Lung (tissue), 12 donors: ENCODE measurements around the gene DROSHA. TPM values are rescaled to one million over a fixed set of nuclear protein-coding genes. Genes with fewer than 3 reads are reported as not detected.

Source experiments
- ATAC-seq: fragments of 200-7000 bp; cut with Tn5 transposase; one replicate; pipeline ENCODE4 v1.9.1; 2020; ENCODE audit warnings: moderate number of reproducible peaks; ENCODE audit not compliant: insufficient read depth, low FRiP score
- DNase-seq, 3 donors: peaks; one replicate each; pipeline ENCODE4 v3.0.0-alpha.2; 2013 to 2017
- H3K27ac ChIP-seq, 2 donors: one replicate each; pipeline ENCODE4 v1.5.1; 2013; ENCODE audit warnings: mild to moderate bottlenecking in 2 of 2, moderate library complexity in 2 of 2, control low read depth in 1 of 2, inconsistent platforms in 1 of 2, low read depth in 1 of 2, low read length in 1 of 2
- H3K27me3 ChIP-seq, 3 donors: one replicate each; pipeline ENCODE4 v1.5.1; 2013; ENCODE audit warnings: low read length in 2 of 3; ENCODE audit not compliant: control insufficient read depth in 3 of 3, insufficient read depth in 3 of 3
- H3K36me3 ChIP-seq, 4 donors: one replicate each; pipeline ENCODE4 v1.5.1; 2013; ENCODE audit warnings: low read length in 4 of 4, mild to moderate bottlenecking in 1 of 4, moderate library complexity in 1 of 4; ENCODE audit not compliant: control insufficient read depth in 4 of 4, insufficient read depth in 4 of 4
- H3K4me1 ChIP-seq, 5 donors: one replicate each; pipeline ENCODE4 v1.5.1; 2013; ENCODE audit warnings: low read length in 5 of 5, mild to moderate bottlenecking in 2 of 5, moderate library complexity in 1 of 5; ENCODE audit not compliant: control insufficient read depth in 5 of 5, insufficient read depth in 5 of 5
- H3K4me3 ChIP-seq: one replicate; pipeline ENCODE4 v1.5.1; 2013; ENCODE audit warnings: mild to moderate bottlenecking, control low read depth, moderate library complexity
- H3K9ac ChIP-seq, 2 donors: one replicate each; pipeline ENCODE4 v1.5.1; 2013; ENCODE audit warnings: low read length in 2 of 2, control low read depth in 1 of 2; ENCODE audit not compliant: insufficient read depth in 1 of 2
- H3K9me3 ChIP-seq, 4 donors: one replicate each; pipeline ENCODE4 v1.5.1; 2013; ENCODE audit warnings: low read length in 3 of 4, mild to moderate bottlenecking in 1 of 4, moderate library complexity in 1 of 4; ENCODE audit not compliant: control insufficient read depth in 4 of 4, insufficient read depth in 3 of 4
- CTCF ChIP-seq: IDR thresholded peaks from 2 replicates; pipeline ENCODE4 v1.5.1; 2012; ENCODE audit warnings: mild to moderate bottlenecking; ENCODE audit errors: control extremely low read depth, extremely low read depth
- WGBS, 2 donors: extraction: QIAGEN DNeasy Blood & Tissue Kit; methylation state at CpG; one replicate each; pipeline ENCODE4 v1.1.7; 2013; 5-methylcytosine and 5-hydroxymethylcytosine counted together
- polyA plus RNA-seq, 2 donors: library from polyadenylated mRNA; stranded (reverse); fragments of 200-250 nt; gene quantifications; one replicate each; pipeline ENCODE4 v1.2.1, GENCODE V29; 2013
- total RNA-seq, 2 donors: library from RNA; depleted of rRNA in 1 of 2; stranded (reverse); fragments of >200 nt in 1 of 2; gene quantifications; one replicate each; pipeline ENCODE4 v1.2.1, GENCODE V29; 2014 to 2021
- donor health status: control.
- donor health status: control.
- donor health status: Bipolar disorder and iron deficiency.
- donor health status: healthy.
- donor health status: DM: yes; HTN: yes; CAD: no.

Gene DROSHA
- total and polyA plus RNA-seq, 4 donors: 16.2 to 92.0 (median 49.9) TPM

- TF ChIP-seq CTCF: no peak
- H3K36me3 ChIP-seq: peaks cover 33 to 43% (median 41%) of the 10 kb centered on the region in 4 donors
- H3K9ac ChIP-seq: no peak overlapping the region
- H3K4me3 ChIP-seq: no peak overlapping the region
- H3K4me1 ChIP-seq: no peaks in the 10 kb centered on the region
- DNase-seq (no peak), ATAC-seq (no peak)
- WGBS, 2 donors: 91 to 100% methylated on average over 2 of the region's 2 CpGs
- H3K27ac ChIP-seq: no peak overlapping the region
- no peaks in the 10 kb centered on the region for H3K9me3 ChIP-seq
- no peaks in the 10 kb centered on the region for H3K27me3 ChIP-seq
Measured at GRCh38 chr5:31496301-31496700, 35.6 kb downstream of the DROSHA start.

GRCh38 chr5:31495336-31495735 is 36.6 kb downstream of the DROSHA start:
- Histone ChIP-seq H3K4me1 (no peaks in the 10 kb centered on the region), H3K9me3 (no peaks in the 10 kb centered on the region), H3K27me3 (no peaks in the 10 kb centered on the region), H3K4me3 (no peak overlapping the region), H3K36me3 (peaks cover 29 to 37% (median 34%) of the 10 kb centered on the region in 4 donors), H3K27ac (no peak overlapping the region), H3K9ac (no peak overlapping the region)
- ATAC-seq (no peak), DNase-seq (no peak)
- no peak for TF ChIP-seq CTCF
- WGBS, 2 donors: 95 to 96% methylated on average over 4 of the region's 4 CpGs

- no peak for TF ChIP-seq CTCF
- Histone ChIP-seq H3K27ac (no peak overlapping the region), H3K9me3 (no peaks in the 10 kb centered on the region), H3K4me3 (no peak overlapping the region), H3K4me1 (no peaks in the 10 kb centered on the region), H3K9ac (no peak overlapping the region), H3K36me3 (peaks cover 25 to 31% (median 25%) of the 10 kb centered on the region in 4 donors), H3K27me3 (no peaks in the 10 kb centered on the region)
- peak in 1 of 3 donors; percentile 23 for DNase-seq
- ATAC-seq: no peak
- WGBS, 2 donors: 64 to 69% methylated on average over 4 of the region's 4 CpGs
Measured at GRCh38 chr5:31492869-31493268, 39.0 kb downstream of the DROSHA start.

- Histone ChIP-seq H3K9ac (no peak overlapping the region), H3K4me1 (no peaks in the 10 kb centered on the region), H3K4me3 (no peak overlapping the region), H3K27me3 (no peaks in the 10 kb centered on the region), H3K36me3 (peaks cover 5 to 24% (median 16%) of the 10 kb centered on the region in 4 donors), H3K27ac (no peak overlapping the region), H3K9me3 (no peaks in the 10 kb centered on the region)
- WGBS, 2 donors: 94% methylated on average over 2 of the region's 2 CpGs
- DNase-seq (peak in 1 of 3 donors; percentile 10), ATAC-seq (no peak)
- TF ChIP-seq CTCF: no peak
Measured at GRCh38 chr5:31487506-31487905, 44.4 kb downstream of the DROSHA start.
